IPS-20b (cell line): ENCODE data around the gene KANSL3.
"Not testable (repeated sequence)": the region's sequence is repeated elsewhere in the genome, so short reads cannot be mapped to it uniquely, and the experiment has no call there.

Source experiments
- H3K27ac ChIP-seq: one replicate; pipeline ENCODE4 v1.5.1; 2013; ENCODE audit warnings: low read length
- H3K27me3 ChIP-seq: 2 replicates; pipeline ENCODE4 v1.6.1; 2013; ENCODE audit warnings: mild to moderate bottlenecking, low read length, inconsistent platforms; ENCODE audit not compliant: insufficient read depth
- H3K36me3 ChIP-seq: 2 replicates; pipeline ENCODE4 v1.6.1; 2013; ENCODE audit warnings: low read depth, mild to moderate bottlenecking, inconsistent platforms, low read length, moderate library complexity; ENCODE audit not compliant: insufficient read depth
- H3K4me1 ChIP-seq: 2 replicates; pipeline ENCODE4 v1.6.1; 2013; ENCODE audit warnings: mild to moderate bottlenecking, control low read depth, inconsistent platforms, low read length, moderate library complexity; ENCODE audit not compliant: insufficient read depth
- H3K4me3 ChIP-seq: 2 replicates; pipeline ENCODE4 v1.5.1; 2013; ENCODE audit warnings: mild to moderate bottlenecking, low read length, inconsistent platforms
- H3K9ac ChIP-seq: 2 replicates; pipeline ENCODE4 v1.6.1; 2013; ENCODE audit warnings: low read depth, mild to moderate bottlenecking, inconsistent platforms, low read length, moderate library complexity
- H3K9me3 ChIP-seq: 2 replicates; pipeline ENCODE4 v1.6.1; 2013; ENCODE audit warnings: mild to moderate bottlenecking, low read depth, low read length, inconsistent platforms; ENCODE audit not compliant: insufficient read depth

KANSL3 gene

DNA sequence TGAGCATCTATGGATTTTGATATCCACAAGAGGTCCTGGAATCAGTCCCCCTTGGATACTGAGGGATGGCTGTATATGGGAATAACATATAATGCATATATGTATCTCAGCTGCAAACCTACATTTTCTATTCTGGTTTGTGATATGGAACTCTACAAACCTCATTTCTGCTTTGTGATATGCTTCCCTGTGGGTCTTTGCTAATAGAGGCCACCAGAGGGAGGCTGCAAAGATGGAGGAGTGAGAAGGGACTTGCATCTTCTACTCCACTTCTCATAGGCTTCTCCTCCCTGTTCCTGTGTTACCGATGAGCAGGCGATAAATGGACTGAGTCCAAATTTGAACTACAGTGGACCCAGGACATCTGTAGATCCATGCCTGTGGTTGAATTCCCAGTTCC, 63.7 kb downstream of the KANSL3 start:
- Histone ChIP-seq H3K27me3 (no peaks in the 10 kb centered on the region), H3K9me3 (no peaks in the 10 kb centered on the region), H3K4me1 (no peaks in the 10 kb centered on the region), H3K9ac (no peak overlapping the region), H3K36me3 (no peaks in the 10 kb centered on the region), H3K27ac (no peak overlapping the region), H3K4me3 (no peak overlapping the region)

GRCh38 chr2:96568094-96568493, 70.0 kb downstream of the KANSL3 start:
- no peak overlapping the region for H3K9ac ChIP-seq
- no peaks in the 10 kb centered on the region for H3K27me3 ChIP-seq
- H3K4me1 ChIP-seq, result peaks cover 11% of the 10 kb centered on the region; the same call in 1 of the 2 replicates
- no peaks in the 10 kb centered on the region for H3K9me3 ChIP-seq
- no peaks in the 10 kb centered on the region for H3K36me3 ChIP-seq
- no peak overlapping the region for H3K27ac ChIP-seq
- H3K4me3 ChIP-seq, result no peak overlapping the region

- H3K36me3 ChIP-seq, result no peaks in the 10 kb centered on the region
- H3K27me3 ChIP-seq, result no peaks in the 10 kb centered on the region
- H3K9me3 ChIP-seq, result no peaks in the 10 kb centered on the region
- H3K9ac ChIP-seq, result no peak overlapping the region
- H3K4me1 ChIP-seq, result peaks cover 11% of the 10 kb centered on the region; the same call in 1 of the 2 replicates
- peak overlapping the region; percentile 30 for H3K4me3 ChIP-seq
- H3K27ac ChIP-seq, result no peak overlapping the region
These were observed 73.0 kb downstream of the KANSL3 start for GRCh38 chr2:96565111-96565510.

GRCh38 chr2:96564563-96564962, 73.5 kb downstream of the KANSL3 start:
- Histone ChIP-seq H3K27me3 (no peaks in the 10 kb centered on the region), H3K4me1 (peaks cover 11% of the 10 kb centered on the region; the same call in 1 of the 2 replicates), H3K27ac (no peak overlapping the region), H3K9me3 (no peaks in the 10 kb centered on the region), H3K4me3 (peak overlapping the region; percentile 19; the same call in 1 of the 2 replicates), H3K9ac (no peak overlapping the region), H3K36me3 (no peaks in the 10 kb centered on the region)

DNA sequence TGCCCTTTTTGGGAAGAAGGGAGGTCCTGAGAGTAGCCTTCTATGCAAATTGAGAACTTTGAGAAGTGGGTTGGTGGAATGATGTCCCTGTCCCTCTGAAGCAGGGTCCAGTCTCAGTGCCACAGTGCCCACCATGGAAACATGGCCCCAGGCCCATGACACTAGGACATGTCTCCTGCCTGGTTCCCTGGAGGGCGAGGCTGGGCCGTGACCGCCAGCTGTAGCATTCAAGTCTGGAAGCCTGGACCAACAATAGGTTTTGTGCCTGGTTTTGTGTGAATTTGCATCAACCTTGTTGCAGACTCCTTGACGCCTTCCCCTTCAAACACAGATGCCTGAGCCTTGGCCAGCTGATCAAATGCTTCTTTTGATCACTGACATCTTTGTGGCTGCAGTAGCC, 74.1 kb downstream of the KANSL3 start:
- no peak overlapping the region for H3K4me3 ChIP-seq
- no peak overlapping the region for H3K9ac ChIP-seq
- no peaks in the 10 kb centered on the region for H3K36me3 ChIP-seq
- no peaks in the 10 kb centered on the region for H3K27me3 ChIP-seq
- no peaks in the 10 kb centered on the region for H3K9me3 ChIP-seq
- peaks cover 11% of the 10 kb centered on the region; the same call in 1 of the 2 replicates for H3K4me1 ChIP-seq
- no peak overlapping the region for H3K27ac ChIP-seq

- H3K4me1 ChIP-seq, result no peaks in the 10 kb centered on the region
- no peaks in the 10 kb centered on the region for H3K9me3 ChIP-seq
- no peaks in the 10 kb centered on the region for H3K36me3 ChIP-seq
- no peak overlapping the region for H3K9ac ChIP-seq
- no peak overlapping the region for H3K27ac ChIP-seq
- H3K27me3 ChIP-seq, result no peaks in the 10 kb centered on the region
- H3K4me3 ChIP-seq, result no peak overlapping the region
These were observed 79.6 kb downstream of the KANSL3 start for GRCh38 chr2:96558485-96558884.

DNA sequence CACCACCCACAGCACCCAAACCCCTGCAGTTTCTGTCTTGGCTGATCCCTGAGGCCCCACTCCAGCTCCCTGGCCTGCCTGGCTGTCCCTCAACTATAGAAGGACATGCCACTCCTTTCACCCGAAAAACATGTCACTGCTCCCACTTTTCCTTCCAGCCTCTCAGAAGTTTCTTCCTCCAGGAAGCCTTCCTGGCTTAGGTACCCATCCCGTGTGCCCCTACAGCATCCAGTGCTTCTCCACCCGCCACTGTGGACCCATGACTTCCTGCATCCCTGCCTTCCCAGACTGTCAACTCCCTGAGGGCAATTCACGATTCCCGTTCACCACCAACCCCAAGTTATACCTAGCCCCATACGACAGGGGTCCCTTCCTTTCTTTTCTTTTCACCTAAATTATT, 80.1 kb downstream of the KANSL3 start:
- Histone ChIP-seq H3K27ac (no peak overlapping the region), H3K4me3 (no peak overlapping the region), H3K36me3 (no peaks in the 10 kb centered on the region), H3K9me3 (no peaks in the 10 kb centered on the region), H3K27me3 (no peaks in the 10 kb centered on the region), H3K9ac (no peak overlapping the region), H3K4me1 (no peaks in the 10 kb centered on the region)

- H3K27ac ChIP-seq, H3K36me3 ChIP-seq, H3K9ac ChIP-seq, H3K4me3 ChIP-seq, H3K27me3 ChIP-seq, H3K4me1 ChIP-seq, H3K9me3 ChIP-seq: not testable (repeated sequence)
These were observed 80.7 kb downstream of the KANSL3 start for GRCh38 chr2:96557421-96557820.

DNA sequence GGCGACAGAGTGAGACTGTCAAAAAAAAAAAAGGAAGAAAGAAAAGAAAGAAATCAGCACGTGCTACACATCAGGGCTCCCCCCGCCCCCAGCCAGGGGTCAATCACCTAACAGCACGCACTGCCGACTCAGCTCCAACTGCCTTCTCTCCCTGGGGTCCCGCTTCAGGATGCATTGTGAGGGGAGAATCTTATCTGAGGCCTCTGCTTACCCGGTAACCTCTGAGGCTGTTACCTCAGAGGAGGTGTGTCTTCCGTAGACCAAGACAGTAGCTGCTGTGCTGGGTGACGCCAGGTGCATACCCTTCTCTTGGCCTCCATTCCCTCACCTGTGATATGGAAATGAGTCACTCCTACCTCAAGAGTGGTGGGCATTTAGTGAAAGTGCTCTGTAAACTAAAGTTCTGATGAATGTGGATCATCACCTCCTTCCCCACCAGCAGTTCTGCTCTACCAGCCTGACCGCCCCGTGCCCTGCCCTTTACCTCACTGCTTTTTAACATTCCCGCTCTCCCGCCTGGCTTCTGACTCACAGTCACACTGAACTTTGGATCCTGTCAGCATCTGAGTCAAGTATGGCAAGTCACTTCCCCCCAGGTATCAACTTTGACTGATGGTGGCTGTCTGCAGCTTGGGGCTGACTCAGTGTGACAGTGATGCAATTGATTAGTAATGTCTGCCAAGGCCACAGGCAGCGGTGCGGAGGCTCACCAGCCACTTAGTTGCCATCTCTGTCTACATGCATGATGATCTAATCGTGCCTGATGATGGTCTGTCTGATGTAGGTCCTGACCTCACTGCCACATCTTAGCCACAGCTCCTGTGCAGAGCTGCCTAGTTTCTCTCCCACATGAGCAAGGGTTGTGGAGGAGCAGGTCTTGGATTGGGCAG, 81.4 kb downstream of the KANSL3 start:
- no peaks in the 10 kb centered on the region for H3K27me3 ChIP-seq
- H3K4me3 ChIP-seq, result no peak overlapping the region
- no peaks in the 10 kb centered on the region for H3K9me3 ChIP-seq
- H3K36me3 ChIP-seq, result no peaks in the 10 kb centered on the region
- no peak overlapping the region for H3K27ac ChIP-seq
- H3K4me1 ChIP-seq, result no peaks in the 10 kb centered on the region
- no peak overlapping the region for H3K9ac ChIP-seq

GRCh38 chr2:96555146-96555610, 82.9 kb downstream of the KANSL3 start:
- H3K36me3 ChIP-seq, result no peaks in the 10 kb centered on the region
- no peaks in the 10 kb centered on the region for H3K9me3 ChIP-seq
- H3K27ac ChIP-seq, result no peak overlapping the region
- H3K27me3 ChIP-seq, result no peaks in the 10 kb centered on the region
- H3K4me1 ChIP-seq, result no peaks in the 10 kb centered on the region
- H3K9ac ChIP-seq, result no peak overlapping the region
- H3K4me3 ChIP-seq, result no peak overlapping the region

- Histone ChIP-seq H3K27ac (no peak overlapping the region), H3K9ac (no peak overlapping the region), H3K4me3 (no peak overlapping the region), H3K9me3 (no peaks in the 10 kb centered on the region), H3K27me3 (no peaks in the 10 kb centered on the region), H3K36me3 (no peaks in the 10 kb centered on the region), H3K4me1 (no peaks in the 10 kb centered on the region)
These were observed 83.6 kb downstream of the KANSL3 start for GRCh38 chr2:96554293-96555145.

DNA sequence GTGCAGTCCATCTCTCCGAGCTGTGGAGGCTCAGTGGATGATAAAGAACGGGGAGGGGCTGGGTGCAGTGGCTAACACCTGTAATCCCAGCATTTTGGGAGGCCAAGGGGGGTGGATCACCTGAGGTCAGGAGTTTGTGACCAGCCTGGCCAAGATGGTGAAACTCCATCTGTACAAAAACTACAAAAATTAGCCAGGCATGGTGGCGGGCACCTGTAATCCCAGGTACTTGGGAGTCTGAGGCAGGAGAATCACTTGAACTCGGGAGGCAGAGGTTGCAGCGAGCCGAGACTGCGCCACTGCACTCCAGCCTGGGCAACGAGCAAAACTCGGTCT, 84.2 kb downstream of the KANSL3 start:
- H3K9me3 ChIP-seq, H3K9ac ChIP-seq, H3K4me1 ChIP-seq, H3K27me3 ChIP-seq, H3K27ac ChIP-seq, H3K36me3 ChIP-seq, H3K4me3 ChIP-seq: not testable (repeated sequence)
